HFF-Myc (cell line): ENCODE measurements around the gene GBE1.

Experiments
- DNase-seq: peaks from one replicate; pipeline ENCODE4 v3.0.0-alpha.2; 2011; ENCODE audit warnings: low read depth; ENCODE audit errors: extremely low read depth
- H3K4me3 ChIP-seq: replicated peaks from 2 replicates; pipeline ENCODE4 v1.5.1; 2011; ENCODE audit warnings: low read depth, mild to moderate bottlenecking, control low read depth, low read length
- CTCF ChIP-seq: IDR thresholded peaks from 2 replicates; pipeline ENCODE4 v1.5.1; 2012; ENCODE audit warnings: mild to moderate bottlenecking, low read depth, low read length, control low read depth; ENCODE audit errors: missing control alignments

The GBE1 gene

DNA sequence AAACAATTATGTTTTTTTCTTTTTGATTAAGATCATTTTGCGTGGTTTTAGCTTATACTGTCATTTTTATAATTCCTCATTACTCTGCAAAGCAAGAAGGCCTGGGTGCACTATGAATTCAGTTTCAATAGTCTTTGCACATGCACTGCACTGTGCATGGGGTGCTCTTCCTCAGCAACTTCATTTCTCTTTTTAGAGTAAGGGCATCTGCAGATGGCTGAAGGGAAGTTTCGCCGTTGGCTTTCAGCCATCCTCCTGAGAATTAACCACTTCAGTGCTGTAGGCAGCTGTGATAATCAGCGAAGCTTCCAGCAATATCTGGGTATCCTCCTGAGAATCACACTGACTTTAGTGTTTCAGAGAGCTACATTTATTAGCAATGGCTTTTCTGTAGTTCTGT, 284.8 kb downstream of the GBE1 start:
- H3K4me3 ChIP-seq: no peak overlapping the region
- TF ChIP-seq CTCF: no peak
- no peak for DNase-seq

- H3K4me3 ChIP-seq: no peak overlapping the region
- TF ChIP-seq CTCF: no peak
- no peak for DNase-seq
Observed at GRCh38 chr3:81472600-81473362, 288.7 kb downstream of the GBE1 start.

DNA sequence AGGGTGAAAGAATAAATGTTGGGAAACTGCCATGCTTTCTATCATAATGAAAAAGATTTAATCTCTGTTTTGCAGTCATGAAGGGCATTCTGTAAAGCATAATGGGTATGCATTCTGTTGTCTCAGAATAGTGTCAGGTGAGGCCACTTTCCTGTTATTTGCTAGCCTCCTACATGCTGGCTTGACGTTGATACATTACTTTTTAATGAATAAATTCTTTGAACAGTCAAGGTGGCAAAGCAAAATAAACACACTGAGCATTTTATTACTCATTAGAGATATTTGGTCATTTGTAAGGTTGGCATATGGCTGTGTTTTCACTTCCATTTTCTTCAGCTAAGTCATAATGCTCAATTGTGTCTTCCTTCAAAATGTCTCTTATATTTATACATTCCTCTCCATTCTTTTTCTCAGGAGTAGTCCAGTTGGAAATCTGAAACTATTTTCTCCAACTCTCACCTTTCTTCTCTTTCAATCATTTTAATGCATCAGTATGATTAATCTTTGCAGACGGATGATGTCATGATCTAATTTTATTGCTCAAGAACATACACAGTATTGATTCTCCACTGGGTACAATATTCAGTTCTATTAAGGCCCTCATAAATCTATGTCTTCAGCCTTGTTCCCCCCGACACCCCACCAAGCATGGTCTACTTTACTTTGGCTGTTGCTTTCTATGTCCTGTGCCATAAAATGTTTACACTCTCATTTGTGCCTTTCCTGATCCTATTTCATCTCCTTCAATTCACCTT, 290.7 kb downstream of the GBE1 start:
- no peak overlapping the region for H3K4me3 ChIP-seq
- DNase-seq: no peak
- no peak for TF ChIP-seq CTCF

DNA sequence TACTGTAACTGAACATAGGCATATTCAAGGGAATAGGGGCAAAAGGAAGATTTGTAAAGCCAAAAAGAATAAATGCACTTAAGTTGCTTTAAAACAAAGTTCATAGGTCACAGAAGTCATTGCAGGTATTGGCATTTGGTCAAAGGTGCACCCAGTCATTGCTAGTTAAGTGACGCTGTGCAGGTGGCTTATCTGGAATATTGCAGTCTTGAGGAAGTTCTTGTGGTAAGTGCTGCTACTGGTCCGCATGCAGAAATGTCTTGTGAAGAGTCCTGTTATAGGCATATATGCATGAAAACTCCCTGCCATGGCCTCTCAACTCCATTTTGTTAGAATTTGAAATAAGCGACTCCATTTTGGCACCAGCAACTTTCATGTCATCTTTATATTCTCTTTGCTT, 293.1 kb downstream of the GBE1 start:
- H3K4me3 ChIP-seq: no peak overlapping the region
- no peak for DNase-seq
- TF ChIP-seq CTCF: no peak

DNA sequence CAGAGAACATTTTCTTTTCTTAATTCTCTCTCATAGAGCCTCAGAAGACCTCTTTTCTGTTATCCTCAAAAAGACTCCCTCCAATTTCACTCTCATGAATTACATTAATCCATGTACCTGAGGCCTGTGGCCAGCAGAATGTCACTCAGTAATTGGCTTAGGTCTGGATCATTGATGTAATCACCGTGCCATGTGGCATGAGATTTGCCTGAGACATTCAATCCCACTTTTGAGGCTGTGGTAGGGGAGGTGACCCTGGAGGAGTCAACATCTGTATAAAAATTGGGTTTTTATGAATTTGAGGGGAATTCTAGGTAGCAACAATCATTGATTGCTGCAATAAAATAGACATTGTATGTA, 295.3 kb downstream of the GBE1 start:
- H3K4me3 ChIP-seq: no peak overlapping the region
- no peak for TF ChIP-seq CTCF
- DNase-seq: no peak

DNA sequence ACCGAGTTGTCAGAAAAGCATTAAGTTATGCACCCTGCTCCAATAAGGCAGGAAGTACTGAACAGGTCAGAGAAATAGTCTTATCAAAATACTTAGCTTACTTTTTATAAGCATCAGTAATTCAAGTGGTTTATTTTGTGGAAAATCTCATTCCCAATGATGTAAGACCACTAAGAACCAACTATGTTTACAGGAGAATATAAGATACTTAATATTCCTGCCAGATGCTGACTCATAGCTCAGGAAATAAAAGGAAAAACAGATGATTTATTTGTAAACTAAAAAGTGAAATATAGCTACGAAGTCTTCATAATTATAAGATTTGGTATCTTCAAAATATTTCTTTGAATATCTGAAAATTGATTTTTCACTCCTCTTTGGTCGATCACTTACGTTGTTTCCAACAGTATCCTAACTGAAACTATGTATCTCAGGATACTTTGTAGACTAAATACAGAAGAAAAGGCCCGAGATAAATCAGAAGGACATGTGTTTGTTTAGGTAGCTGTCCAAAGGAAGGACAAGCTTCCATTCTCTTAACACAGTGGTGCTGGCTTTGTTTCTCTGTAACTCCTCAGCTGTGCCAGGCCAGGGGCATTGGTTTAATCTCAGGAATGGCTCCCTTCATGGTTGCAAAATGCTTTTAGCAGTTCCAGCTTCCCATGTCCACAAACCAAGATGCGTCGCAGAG, 295.8 kb downstream of the GBE1 start:
- TF ChIP-seq CTCF: no peak
- no peak overlapping the region for H3K4me3 ChIP-seq
- DNase-seq: no peak
